HL-60 (cell line): ENCODE measurements around the gene INSIG1.
A peak's percentile ranks its signal among the peaks of the same experiment; 100 is the strongest.

Experiments used
- DNase-seq, 2 experiments: peaks; one replicate each; pipeline ENCODE4 v3.0.0-alpha.2; 2010 to 2020; ENCODE audit warnings: low read depth in 1 of 2, low spot score in 1 of 2
- H3K27ac ChIP-seq: fragments of 250-450 bp; sonication (Bioruptor Pico); replicated peaks from 2 replicates; pipeline ENCODE4 v1.5.1; 2020; ENCODE audit warnings: mild to moderate bottlenecking, moderate library complexity
- H3K27me3 ChIP-seq: fragments of 250-450 bp; sonication (Bioruptor Pico); 2 replicates; pipeline ENCODE4 v1.5.1; 2021; ENCODE audit warnings: mild to moderate bottlenecking, moderate library complexity; ENCODE audit not compliant: insufficient read depth, poor library complexity, severe bottlenecking
- H3K4me3 ChIP-seq: replicated peaks from 2 replicates; pipeline ENCODE4 v1.5.1; 2011; ENCODE audit warnings: mild to moderate bottlenecking, control low read depth, low read length; ENCODE audit not compliant: insufficient read depth
- CTCF ChIP-seq: IDR thresholded peaks from one replicate; pipeline ENCODE4 v1.5.1; 2011; ENCODE audit warnings: low read length, control low read depth, inconsistent platforms; ENCODE audit not compliant: insufficient read depth
- GABPA ChIP-seq: IDR thresholded peaks from 2 replicates; pipeline ENCODE4 v1.6.1; 2012; ENCODE audit warnings: low read depth
- POLR2AphosphoS5 ChIP-seq: IDR thresholded peaks from 2 replicates; pipeline ENCODE4 v1.6.1; 2012; ENCODE audit warnings: low read depth
- REST ChIP-seq: IDR thresholded peaks from 2 replicates; pipeline ENCODE4 v1.6.1; 2012; ENCODE audit warnings: low read depth; ENCODE audit not compliant: insufficient replicate concordance
- SPI1 ChIP-seq: IDR thresholded peaks from 2 replicates; pipeline ENCODE4 v1.6.1; 2012; ENCODE audit warnings: low read depth, mild to moderate bottlenecking, borderline replicate concordance

Gene INSIG1

GRCh38 chr7:155294511-155294778 is 3.2 kb upstream of the INSIG1 start:
- TF ChIP-seq GABPA, result no peak
- no peak for TF ChIP-seq REST
- TF ChIP-seq CTCF, result no peak
- no peak for TF ChIP-seq POLR2AphosphoS5
- no peak for TF ChIP-seq SPI1
- no peak for DNase-seq
- H3K27ac ChIP-seq, result no peak overlapping the region
- H3K27me3 ChIP-seq, result no peaks in the 10 kb centered on the region
- H3K4me3 ChIP-seq, result no peak overlapping the region

GRCh38 chr7:155295511-155295910 is 2.2 kb upstream of the INSIG1 start:
- Histone ChIP-seq H3K27ac (no peak overlapping the region), H3K4me3 (no peak overlapping the region), H3K27me3 (no peaks in the 10 kb centered on the region)
- DNase-seq, result no peak
- TF ChIP-seq GABPA, result no peak

GRCh38 chr7:155296006-155296787 is 1.5 kb upstream of the INSIG1 start:
- no peaks in the 10 kb centered on the region for H3K27me3 ChIP-seq
- H3K27ac ChIP-seq, result peak overlapping the region; percentile 81
- no peak for DNase-seq
- TF ChIP-seq REST, result no peak
- TF ChIP-seq GABPA, result no peak
- no peak for TF ChIP-seq POLR2AphosphoS5
- no peak for TF ChIP-seq CTCF
- no peak for TF ChIP-seq SPI1
- H3K4me3 ChIP-seq, result peak overlapping the region; percentile 47

GRCh38 chr7:155296788-155297516 is 726 bp upstream of the INSIG1 start:
- peak overlapping the region; percentile 81 for H3K27ac ChIP-seq
- peak overlapping the region; percentile 47 for H3K4me3 ChIP-seq
- H3K27me3 ChIP-seq, result no peaks in the 10 kb centered on the region
- TF ChIP-seq POLR2AphosphoS5, result peak; percentile 69
- TF ChIP-seq REST, result no peak
- DNase-seq, result peak in 1 of 2 experiments; percentile 59
